GM18861 (cell line): Measurements from ENCODE around the gene PTPN21.

ENCODE experiments used
- ATAC-seq: cut with Tn5 transposase; IDR thresholded peaks from one replicate; pipeline ENCODE4 v1.9.1; 2021; ENCODE audit not compliant: unreplicated experiment

PTPN21 gene

DNA sequence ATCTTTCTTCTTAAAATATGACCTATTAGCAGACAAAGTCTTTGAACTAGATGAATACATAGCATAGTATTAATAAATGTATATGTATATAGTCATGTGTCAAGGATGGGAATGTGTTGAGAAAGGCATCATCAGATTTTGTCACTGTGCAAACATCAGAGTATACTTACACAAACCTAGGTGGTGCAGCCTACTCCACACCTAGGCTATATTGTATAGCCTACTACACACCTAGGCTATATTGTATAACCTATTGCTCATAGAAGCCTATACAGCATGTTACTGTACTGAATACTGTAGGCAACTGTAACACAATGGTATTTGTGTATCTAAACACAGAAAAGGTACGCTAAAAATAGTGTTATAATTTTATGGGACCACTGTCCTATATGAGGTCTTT lies 47.6 kb downstream of the PTPN21 start:
- ATAC-seq: no peak

DNA sequence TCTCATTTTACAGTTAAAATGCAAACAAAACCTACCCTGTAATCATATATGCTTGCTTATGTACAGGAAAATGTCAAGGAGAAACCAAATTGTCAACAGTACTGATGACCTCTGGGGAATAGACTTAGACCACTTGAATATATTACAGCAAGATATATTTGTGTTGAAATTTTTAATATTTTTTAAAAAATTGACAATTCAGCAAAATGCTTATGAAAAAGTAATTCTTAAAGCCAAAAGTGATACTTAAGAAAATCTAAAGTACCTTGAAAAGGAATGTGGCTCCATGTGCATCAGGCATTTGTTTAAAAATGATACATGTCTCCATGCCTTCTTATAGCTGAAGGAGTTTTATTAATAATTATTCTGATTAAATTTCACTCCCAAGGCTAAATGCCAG lies 49.2 kb downstream of the PTPN21 start:
- no peak for ATAC-seq

DNA sequence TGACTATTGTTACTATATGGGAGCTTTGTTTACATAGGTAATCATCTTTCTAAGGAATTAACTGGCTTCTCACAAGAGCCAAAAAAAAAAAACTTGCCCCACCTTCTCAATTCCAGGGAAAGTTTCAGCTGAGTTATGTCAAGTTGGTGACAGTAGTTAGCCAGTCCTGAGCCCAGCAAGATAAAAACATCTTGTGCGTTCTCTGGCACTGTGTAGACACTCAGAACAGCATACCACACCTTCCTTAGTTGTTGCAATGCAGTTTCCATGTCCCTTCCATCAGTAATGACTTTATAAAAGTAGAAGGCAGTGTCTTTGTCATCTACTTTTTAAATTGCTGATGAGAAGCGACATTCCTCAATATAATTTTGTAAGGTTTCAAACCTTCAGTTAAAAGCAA lies 50.2 kb downstream of the PTPN21 start:
- ATAC-seq: no peak

DNA sequence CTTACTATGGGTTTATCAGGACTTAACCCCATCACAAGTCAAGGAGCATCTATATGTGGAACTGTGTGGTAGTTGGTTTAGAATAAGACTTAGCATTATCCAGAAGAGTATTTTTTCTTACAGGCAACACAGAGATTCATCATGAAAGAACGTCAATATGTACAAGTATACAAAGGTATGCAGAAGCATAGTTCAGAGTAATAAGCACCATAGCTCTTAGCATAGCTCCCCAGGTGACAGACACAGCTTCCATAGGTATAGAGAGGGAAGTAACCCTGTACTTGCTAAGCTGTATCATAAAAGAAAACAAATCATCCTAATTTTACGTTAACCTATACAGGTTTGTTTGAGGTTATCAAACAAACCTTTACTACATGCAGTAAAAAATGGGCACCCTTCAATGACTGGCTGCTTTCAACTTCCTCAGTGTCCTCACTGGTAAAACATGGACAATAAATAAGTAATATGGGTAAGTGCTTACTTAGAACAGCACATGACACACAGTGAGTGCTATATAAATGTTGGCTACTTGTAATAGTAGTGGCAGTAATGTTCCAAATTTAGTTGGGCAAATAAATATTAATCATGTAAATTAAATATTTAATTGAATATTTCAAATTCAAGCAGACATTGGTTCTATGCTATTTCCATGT lies 50.9 kb downstream of the PTPN21 start:
- no peak for ATAC-seq

DNA sequence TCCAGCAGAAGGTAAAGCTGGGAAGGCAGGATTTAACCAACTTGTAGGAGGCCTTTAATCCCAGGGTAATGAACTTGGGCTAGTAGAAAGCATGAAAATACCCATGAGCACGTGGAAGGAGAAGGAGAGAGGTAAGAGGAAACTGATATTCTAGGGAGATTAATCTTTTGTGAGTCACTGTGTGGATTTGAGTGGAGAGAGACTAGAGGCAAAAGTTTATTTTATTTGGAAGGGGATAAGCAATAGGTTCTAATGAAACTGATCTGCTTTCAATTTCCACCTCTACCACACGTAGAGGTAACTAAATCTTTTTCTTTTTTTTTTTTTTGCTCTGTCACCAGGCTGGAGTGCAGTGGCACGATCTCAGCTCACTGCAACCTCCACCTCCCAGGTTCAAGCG lies 52.1 kb downstream of the PTPN21 start:
- no peak for ATAC-seq

DNA sequence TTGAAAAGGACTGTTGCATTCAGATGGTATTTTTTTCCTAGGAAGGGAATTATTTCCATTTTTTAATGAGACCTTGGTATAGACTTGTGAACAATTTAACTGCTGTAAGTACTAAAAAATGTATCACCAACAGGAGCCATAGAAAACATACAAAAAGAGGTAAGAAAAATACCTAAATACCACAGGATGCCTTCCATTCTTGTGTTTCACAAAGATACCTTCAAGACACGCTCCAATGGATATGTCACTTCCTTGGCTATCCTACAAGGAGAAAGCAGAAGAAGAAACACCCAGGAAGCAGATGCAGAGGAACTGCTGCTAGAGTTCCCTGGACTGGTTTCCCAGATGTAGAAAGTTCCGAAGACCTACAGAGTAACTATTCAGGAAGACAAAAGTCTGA lies 54.2 kb downstream of the PTPN21 start:
- ATAC-seq: no peak

DNA sequence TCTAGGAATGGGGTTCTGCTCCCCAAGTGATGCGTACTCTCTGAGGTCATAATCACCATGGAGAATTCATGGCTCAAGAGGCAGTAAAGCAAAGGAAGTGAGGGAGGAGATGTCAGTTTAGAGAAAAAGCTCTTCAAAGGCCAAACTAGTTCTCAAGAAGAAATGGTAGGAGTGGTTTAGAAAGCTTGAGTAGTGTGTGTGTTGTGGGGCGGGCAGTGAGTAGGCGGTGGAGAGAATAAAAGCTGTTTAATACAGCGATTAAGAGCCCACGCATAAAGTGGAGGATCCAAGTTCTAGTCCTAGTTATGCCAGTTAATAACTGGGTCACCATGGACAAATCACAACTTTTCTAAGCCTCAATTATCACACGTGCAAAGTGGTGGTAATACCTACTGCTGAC lies 55.6 kb downstream of the PTPN21 start:
- no peak for ATAC-seq

DNA sequence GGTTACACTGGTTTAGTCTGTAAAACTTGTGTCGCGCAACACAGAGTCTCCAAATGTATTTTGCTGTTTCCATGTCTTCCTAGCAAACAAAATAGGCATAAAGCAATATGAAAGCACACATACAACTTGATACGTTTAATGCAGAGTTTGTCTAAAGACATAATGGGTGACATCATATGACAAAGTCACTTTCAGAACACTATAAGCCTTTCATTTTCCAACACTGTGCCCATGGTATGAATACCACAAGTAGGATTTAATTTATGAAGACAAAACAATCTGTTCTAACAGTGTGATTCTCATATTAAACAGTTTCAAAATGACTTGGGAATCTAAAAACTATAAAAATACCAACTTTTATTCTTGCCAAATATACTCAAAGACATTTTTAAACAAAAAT lies 58.4 kb downstream of the PTPN21 start:
- ATAC-seq: no peak

DNA sequence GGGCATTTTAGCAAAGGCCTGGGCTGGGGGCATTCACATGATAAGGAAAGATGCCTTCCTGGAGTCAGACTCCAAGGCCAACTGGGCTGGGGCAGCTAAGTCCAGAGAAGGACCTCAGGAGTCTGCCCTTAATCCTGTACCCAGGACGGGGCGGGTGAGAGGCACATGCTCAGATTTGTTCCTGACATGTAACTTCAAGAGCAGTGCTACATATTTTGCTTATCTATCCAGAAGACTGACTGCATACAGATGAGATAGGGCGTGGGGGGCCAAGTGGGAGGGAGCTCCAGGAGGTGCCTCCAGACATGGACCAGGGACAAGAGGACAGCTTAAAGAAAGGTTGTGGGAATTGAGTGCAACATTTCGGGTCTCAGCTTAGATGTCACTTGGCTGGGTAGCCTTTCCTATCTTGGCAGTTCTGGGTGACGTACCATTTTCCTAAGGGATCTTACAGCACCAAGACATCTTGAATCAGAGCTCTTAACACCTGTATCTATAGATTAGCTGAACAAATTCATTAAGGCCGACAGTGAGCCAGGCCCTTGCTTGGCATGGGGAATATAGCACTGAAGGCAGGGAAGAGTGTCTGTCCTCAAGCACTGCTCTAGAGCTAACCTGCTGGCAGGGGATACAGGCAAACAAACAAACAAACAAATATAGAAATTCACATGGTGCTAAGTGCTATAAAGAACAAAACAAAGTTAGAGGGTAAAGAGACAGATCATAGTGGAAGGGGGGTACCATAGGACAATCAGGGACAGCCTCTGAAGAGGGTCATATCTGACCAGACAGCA lies 61.2 kb downstream of the PTPN21 start:
- ATAC-seq: no peak

DNA sequence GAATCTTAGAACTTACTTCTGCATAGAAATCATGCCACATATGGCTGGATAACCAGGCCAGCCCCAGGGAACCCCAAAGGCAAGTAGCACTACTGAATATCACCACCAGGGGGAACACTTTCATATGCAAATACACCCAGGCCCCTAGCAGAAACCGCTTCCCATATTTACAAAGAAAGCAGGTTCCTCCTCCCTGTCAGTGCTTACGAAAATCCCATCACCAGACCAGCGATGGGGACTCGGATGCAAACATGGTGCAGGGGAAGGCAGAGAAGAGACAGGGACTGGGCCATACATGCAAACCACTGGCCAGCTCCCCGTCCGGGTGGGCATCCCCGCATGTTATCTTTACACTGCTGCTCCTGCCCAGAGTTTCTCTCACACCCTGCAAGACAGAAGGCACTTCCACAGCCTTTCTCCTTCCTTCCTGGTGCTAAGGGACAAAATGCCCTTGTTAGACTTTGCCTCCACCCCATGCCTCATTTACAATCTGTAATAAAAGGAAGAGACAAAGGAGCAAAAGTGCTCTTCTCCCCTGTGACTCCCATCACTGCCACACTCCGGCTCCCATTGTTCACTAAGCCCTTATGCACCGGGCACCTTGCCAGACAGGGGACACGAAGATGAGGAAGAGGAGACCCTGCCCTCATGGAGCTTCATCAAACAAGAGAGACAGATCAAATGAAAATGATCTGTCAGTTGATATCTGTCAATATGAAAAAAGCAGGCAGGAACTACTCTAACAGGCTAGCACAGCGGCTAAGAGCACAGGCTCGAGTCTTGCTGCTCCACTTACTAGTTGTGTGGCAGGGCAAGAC lies 62.3 kb downstream of the PTPN21 start:
- ATAC-seq: peak; percentile 88

DNA sequence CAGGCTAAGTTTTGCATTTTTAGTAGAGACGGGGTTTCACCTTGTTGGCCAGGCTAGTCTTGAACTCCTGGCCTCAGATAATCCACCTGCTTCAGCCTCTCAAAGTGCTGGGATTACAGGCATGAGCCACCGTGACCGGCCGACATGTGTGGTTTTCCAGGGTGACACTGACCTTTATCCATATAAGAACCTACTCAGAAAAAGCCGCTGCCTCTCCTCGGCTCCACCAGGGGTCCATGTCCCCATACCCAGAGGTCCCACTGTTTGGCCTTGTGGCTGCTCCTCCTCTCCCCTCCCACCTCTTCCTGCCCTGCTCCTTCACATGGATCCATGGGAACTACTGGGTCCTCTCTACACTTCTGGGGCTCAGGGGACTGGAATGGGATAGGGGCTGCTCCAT lies 64.6 kb downstream of the PTPN21 start:
- ATAC-seq: no peak

DNA sequence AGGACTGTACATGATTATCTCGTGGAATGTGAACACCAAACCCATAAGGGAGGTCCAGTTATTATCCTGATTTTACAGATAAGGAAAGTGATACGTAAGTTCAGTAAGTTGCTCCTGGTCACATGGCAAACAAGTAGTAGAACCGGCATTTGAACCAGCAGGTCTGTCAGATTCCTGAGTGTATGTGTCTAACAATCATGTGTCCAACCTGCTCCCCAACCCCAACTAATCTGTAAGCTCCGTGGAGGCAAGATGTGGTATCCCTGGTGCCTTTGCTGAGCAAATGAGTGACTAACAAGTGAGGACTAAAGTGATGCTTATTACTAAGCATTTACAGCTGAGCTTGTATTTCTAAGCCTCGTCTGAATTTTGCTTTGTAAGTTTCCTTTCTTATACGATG lies 65.9 kb downstream of the PTPN21 start:
- no peak for ATAC-seq

DNA sequence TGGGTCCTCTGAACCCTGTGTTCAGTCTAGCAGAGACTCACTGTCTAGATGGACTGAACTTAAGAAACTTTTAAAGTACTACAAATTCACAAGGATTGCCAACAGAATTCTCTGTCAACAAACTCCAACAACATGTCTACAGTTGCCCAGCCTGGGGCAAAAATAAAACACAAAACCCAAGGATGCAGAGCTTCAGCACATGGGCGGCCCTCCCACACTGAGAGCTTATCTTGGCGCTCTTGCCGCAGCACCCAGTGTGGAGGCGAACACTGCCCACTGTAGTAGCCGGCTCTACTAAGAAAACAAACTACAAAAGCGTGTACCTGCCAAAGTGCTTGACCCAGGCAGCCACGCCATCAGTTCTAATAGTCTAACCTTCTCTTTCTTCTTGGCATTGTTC lies 66.7 kb downstream of the PTPN21 start:
- no peak for ATAC-seq

DNA sequence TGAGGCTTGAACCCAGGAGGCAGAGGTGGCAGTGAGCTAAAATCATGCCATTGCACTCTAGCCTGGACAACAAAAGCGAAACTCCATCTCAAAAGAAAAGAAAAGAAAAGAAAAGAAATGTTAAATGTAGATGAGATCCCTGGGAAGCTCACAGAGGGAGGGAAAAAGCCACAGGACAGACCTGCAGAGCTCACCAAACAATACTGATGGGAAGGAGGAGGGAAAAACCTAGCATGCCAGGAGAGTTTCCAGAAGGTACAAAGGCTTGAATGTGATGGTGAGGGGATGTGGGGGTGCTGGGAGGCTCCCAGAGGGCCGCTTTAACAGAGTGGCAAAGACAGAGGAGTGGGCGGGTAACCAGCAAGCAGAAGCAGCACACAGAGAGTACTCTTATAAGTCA lies 72.3 kb downstream of the PTPN21 start:
- no peak for ATAC-seq

DNA sequence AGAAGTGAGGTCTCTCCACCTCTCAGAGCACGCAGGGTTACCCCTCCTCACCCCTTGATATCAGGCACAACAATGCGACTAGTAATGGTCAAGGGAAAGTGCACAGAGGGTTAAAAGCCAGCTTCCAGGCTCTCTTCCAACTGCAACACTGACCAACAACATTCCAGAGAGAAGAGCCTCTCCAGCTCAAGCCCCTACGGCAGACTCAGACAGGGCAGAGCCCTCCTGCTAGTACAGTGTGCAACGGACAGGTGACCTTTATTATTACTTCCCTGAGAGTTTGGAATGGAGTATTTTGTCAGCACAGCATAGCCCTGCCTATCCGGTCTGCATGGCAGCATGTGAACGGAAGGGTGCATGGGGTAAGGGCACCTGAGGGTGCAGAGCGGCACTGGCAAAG lies 73.0 kb downstream of the PTPN21 start:
- ATAC-seq: no peak

DNA sequence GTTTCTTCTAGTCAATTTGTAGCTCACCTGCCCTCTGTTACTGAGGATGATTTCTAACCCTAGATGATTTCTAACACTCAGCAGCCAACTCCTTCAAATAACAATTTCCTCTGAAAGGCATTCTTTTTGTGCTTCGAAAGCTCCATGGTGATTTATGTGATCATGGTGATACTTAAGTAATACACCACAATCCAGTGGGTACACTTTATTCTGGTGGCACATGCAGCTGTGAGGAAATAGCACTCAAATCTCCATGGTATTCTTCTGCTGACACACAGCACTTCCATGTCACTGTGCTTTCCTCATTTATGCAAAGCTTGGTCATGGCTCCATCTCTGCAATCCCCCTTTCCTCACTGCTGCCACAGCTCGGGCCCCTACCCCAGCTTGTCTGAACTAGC lies 73.7 kb downstream of the PTPN21 start:
- no peak for ATAC-seq

DNA sequence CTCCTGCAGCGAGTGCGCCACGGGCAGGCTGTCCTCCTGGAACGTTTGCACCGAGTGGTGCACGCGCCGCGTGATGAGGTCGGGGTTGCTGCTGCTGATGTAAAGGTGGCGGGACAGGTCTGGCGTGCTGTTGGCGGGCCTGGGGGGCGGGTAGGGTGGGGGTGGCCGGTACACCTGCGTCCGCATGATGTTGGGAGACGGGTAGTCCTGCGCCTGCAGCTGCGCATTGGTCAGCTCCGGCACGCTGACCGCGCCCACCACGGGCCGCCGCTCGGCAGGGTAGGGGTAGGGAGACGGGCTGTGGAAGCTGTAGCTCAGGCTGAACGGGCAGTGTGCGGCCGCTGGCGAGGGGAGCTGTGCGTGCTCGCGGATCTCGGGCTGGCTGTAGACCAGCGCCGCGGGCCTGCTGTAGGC lies 75.2 kb downstream of the PTPN21 start:
- ATAC-seq: no peak

DNA sequence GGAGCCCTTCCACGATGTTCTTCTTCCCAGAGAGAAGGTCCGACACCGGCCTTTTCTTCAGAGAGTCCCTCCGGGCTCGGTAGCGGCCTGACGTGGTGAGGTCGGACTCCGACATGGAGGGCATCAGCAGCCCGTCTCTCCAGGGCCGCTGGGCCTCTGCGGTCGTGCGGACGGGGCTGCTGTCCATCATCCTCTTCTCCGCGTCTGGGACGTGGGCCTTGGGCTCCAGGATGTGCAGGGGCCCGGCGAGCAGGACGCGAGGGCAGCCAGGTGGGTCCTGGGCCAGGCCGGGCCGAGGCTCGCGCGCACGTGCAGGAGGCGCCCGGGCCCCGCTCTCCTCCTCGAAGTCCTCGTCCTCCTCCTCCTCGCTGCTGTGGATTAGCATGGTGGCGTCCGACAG lies 75.9 kb downstream of the PTPN21 start:
- no peak for ATAC-seq

DNA sequence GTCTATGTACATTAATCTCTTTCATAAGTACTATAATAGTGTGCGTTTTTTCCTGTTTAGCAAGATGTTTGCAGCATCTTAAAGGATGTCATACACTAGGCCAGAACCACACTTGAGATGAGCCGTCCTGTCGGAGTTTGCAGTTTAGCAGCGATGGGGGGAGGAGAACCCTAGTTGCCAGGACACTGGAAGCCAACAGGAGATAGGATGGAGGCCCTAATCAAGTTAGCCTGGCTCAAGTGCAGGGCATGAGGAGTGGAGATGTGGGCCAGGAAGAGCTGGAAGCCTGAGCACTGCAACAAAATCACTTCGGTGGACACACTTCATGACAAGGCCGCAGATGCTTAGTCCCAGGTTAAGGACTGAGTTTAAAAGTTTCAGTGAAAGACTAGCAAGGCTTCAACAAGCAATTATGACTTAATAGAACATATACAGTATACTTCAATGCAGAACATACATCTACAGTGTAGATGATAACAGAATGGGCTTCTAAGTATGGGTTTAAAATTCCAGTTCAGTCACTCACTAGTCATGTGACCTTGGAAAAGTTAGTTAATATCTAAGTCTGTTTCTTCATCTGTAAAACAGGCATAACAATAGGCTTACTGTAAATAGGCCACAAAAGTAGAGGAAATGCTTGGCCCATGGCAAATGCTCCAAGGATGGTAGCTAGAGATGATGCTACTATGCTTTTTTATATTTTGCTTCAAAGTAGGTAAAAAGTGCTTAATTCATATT lies 77.1 kb downstream of the PTPN21 start:
- no peak for ATAC-seq

DNA sequence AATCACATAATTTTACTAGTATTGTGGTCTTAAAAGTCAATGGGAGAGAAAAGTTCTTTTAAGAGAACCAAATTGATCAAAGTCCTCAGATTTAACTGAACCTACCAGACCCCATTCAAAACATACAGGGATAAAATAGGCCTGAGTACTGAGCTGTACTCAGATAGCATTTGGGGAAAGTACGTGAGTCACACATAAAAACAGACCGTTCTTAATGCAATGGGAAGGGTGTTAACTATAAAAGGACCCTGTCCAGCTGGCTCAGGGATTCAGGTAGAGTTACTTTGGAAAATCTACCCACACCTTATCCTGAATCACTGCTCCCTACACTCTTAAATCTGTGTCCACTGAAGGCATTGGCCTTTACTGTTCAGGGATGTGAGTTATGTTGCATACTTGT lies 78.0 kb downstream of the PTPN21 start:
- no peak for ATAC-seq

DNA sequence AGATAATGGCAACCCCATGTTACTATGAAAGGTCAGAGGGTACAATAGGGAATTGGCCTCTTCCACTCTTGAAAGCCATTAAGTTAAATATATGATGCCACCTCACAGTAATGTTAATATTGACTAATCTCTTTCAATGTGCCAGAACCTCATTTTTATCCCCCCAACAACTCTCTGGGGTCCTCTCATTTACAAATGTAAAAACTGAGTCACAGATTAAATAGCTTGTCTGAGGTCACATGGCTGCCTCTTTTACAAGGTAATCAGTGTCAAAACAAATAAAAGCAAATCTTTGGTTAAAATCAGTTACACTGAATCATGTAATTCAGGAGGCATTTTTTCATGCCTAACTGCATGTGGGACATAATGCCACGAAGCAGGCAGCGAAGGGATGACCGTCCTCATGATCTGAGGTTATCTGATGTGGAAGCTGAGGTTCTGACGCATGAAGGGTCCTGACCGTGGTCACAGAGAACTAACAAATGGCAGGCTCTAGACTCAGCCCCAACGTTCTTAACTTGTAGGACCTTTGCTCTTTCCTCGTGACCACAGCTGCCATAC lies 78.5 kb downstream of the PTPN21 start:
- no peak for ATAC-seq
